Measurements from ENCODE around the gene SPECC1L. TPM values are rescaled to one million over a fixed set of nuclear protein-coding genes. Genes with fewer than 3 reads are reported as not detected.

The SPECC1L gene
- total and polyA plus RNA-seq, 9 donors: 19.3 to 94.4 (median 66.3) TPM

GRCh38 chr22:24302591-24302990, 32.0 kb downstream of the SPECC1L start:
- WGBS, 3 donors: 64 to 75% (median 73%) methylated on average over 1 of the region's 1 CpG
- Histone ChIP-seq H3K9me3 (no peaks in the 10 kb centered on the region), H3K27ac (no peak overlapping the region), H3K27me3 (no peaks in the 10 kb centered on the region), H3K4me3 (no peak overlapping the region), H3K4me1 (ENCODE audit: insufficient read depth) (peaks cover 9% of the 10 kb centered on the region), H3K36me3 (no peaks in the 10 kb centered on the region)
- intact Hi-C loops (cut with DNase I): no loop called here
- TF ChIP-seq CTCF (IDR thresholded peaks at IDR 0.05) (no peak), EP300 (IDR thresholded peaks at IDR 0.05) (no peak), POLR2A (IDR thresholded peaks at IDR 0.05) (no peak)
- DNase-seq: no peak

- intact Hi-C loops (cut with DNase I): no loop called here
- TF ChIP-seq EP300 (IDR thresholded peaks at IDR 0.05) (no peak), POLR2A (IDR thresholded peaks at IDR 0.05) (no peak), CTCF (IDR thresholded peaks at IDR 0.05) (no peak)
Observed at GRCh38 chr22:24303007-24303406, 32.4 kb downstream of the SPECC1L start.

GRCh38 chr22:24304062-24304675, 33.5 kb downstream of the SPECC1L start:
- intact Hi-C loops (cut with DNase I): no loop called here
- no peaks in the 10 kb centered on the region for H3K9me3 ChIP-seq
- H3K27me3 ChIP-seq: no peaks in the 10 kb centered on the region
- H3K36me3 ChIP-seq: no peaks in the 10 kb centered on the region
- no peak overlapping the region for H3K4me3 ChIP-seq
- H3K4me1 ChIP-seq (ENCODE audit: insufficient read depth): peaks cover 9% of the 10 kb centered on the region
- TF ChIP-seq POLR2A (IDR thresholded peaks at IDR 0.05) (no peak), EP300 (IDR thresholded peaks at IDR 0.05) (no peak), CTCF (IDR thresholded peaks at IDR 0.05) (no peak)
- no peak overlapping the region for H3K27ac ChIP-seq
- 93 to 100% (median 96%) methylated on average over 1 of the region's 1 CpG for WGBS, 3 donors
- no peak for DNase-seq

More at GRCh38 chr22:24303007-24303406, 32.4 kb downstream of the SPECC1L start:
- Histone ChIP-seq H3K4me3 (no peak overlapping the region), H3K27ac (no peak overlapping the region), H3K27me3 (no peaks in the 10 kb centered on the region), H3K36me3 (no peaks in the 10 kb centered on the region), H3K4me1 (ENCODE audit: insufficient read depth) (peaks cover 9% of the 10 kb centered on the region), H3K9me3 (no peaks in the 10 kb centered on the region)
- DNase-seq: no peak
- 30 to 33% (median 30%) methylated on average over 4 of the region's 4 CpGs for WGBS, 3 donors

- intact Hi-C loops (cut with DNase I): no loop called here
- Histone ChIP-seq H3K27me3 (no peaks in the 10 kb centered on the region), H3K4me3 (no peak overlapping the region), H3K27ac (no peak overlapping the region), H3K9me3 (no peaks in the 10 kb centered on the region), H3K36me3 (no peaks in the 10 kb centered on the region), H3K4me1 (ENCODE audit: insufficient read depth) (peaks cover 9% of the 10 kb centered on the region)
- TF ChIP-seq CTCF (IDR thresholded peaks at IDR 0.05) (no peak), POLR2A (IDR thresholded peaks at IDR 0.05) (no peak), EP300 (IDR thresholded peaks at IDR 0.05) (no peak)
- no peak for DNase-seq
- WGBS, 3 donors: 76 to 80% (median 79%) methylated on average over 3 of the region's 3 CpGs
Observed at GRCh38 chr22:24305260-24305692, 34.6 kb downstream of the SPECC1L start.
